ENCODE results near the gene FAM193A.

DNA sequence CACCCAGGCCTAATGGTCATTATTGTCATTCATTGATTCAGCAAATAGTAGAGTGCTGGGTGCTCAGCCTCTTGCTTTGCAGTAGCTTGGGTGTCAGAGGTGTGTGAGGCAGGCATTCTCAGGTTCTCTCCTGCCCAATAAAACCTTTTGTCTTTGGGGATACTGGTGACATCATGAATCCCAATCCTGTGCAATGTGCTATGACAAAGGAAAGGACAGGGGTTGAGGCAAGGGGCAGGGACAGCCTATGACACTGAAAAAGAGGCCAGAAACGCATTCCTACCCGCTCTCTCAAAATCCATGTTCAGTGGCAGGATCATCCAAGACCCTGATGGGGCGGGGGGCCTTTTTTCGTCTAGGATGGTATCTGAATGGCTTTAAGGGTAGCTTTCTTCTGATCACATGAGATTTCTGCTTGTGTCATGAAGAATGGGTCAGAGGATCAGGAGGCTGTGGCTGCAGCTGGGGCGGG, 1.5 kb upstream of the FAM193A start:
- TF ChIP-seq POLR2AphosphoS5 (IDR thresholded peaks at IDR 0.05; ENCODE audit: borderline replicate concordance, low read depth, low read length) (no peak), EZH2 (IDR thresholded peaks at IDR 0.05) (no peak), FOXP2 (optimal IDR thresholded peaks at IDR 0.05; ENCODE audit: control extremely low read depth, extremely low read length, insufficient read depth) (no peak)

Measured in SK-N-MC (cell line).